GM12801 (cell line): ENCODE data around the gene CLEC2D.

Experiments used
- TF ChIP-seq, protein P1 (sequence below): IDR thresholded peaks from one replicate; pipeline ENCODE4 v1.5.1; 2011; ENCODE audit warnings: control low read depth; ENCODE audit not compliant: insufficient read length; ENCODE audit errors: extremely low read depth

The CLEC2D gene, protein sequence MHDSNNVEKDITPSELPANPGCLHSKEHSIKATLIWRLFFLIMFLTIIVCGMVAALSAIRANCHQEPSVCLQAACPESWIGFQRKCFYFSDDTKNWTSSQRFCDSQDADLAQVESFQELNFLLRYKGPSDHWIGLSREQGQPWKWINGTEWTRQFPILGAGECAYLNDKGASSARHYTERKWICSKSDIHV

DNA sequence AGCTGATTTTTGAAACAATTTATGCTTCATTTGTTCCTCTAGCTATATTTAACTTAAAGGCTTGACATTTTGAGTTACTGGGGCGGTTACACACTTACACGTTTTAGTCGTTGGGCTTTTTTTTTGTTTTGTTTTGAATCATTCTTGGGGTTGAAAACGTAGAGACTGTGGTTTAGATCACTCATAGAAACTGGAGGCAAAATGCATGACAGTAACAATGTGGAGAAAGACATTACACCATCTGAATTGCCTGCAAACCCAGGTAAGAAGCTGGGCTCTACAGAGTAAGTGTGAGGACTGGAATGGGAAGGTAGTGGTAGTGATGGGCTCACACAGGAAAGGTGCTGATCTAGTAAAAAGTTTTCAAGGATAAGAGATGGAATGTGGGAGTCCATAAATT, at the start of gene CLEC2D:
TSS of gene CLEC2D (plus strand) at position 180 of the 400 bp plus-strand sequence. CDS start at position 202, 22 bp downstream.
- TF ChIP-seq, protein P1, sequence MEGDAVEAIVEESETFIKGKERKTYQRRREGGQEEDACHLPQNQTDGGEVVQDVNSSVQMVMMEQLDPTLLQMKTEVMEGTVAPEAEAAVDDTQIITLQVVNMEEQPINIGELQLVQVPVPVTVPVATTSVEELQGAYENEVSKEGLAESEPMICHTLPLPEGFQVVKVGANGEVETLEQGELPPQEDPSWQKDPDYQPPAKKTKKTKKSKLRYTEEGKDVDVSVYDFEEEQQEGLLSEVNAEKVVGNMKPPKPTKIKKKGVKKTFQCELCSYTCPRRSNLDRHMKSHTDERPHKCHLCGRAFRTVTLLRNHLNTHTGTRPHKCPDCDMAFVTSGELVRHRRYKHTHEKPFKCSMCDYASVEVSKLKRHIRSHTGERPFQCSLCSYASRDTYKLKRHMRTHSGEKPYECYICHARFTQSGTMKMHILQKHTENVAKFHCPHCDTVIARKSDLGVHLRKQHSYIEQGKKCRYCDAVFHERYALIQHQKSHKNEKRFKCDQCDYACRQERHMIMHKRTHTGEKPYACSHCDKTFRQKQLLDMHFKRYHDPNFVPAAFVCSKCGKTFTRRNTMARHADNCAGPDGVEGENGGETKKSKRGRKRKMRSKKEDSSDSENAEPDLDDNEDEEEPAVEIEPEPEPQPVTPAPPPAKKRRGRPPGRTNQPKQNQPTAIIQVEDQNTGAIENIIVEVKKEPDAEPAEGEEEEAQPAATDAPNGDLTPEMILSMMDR = no peak

DNA sequence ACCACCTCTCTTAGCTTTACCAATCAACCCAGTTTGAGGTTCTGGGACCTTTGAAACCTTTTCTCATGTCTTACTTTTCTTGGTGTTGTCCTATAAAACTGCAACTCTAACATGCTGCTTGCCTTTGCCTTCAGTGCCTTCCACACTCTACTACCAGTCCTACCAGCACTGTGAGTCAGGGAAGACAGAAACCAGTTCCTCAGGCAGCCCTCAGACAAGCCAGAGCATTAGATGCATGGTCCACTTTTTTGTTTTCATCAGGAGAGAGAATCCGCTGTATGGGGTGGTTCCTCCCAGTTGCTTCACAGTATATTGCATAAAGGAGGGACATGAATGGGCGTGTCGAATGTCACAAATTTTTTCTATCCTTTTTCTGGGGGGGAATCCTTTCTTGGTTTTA, 44.5 kb upstream of the CLEC2D start:
- TF ChIP-seq, protein P1 = no peak

DNA sequence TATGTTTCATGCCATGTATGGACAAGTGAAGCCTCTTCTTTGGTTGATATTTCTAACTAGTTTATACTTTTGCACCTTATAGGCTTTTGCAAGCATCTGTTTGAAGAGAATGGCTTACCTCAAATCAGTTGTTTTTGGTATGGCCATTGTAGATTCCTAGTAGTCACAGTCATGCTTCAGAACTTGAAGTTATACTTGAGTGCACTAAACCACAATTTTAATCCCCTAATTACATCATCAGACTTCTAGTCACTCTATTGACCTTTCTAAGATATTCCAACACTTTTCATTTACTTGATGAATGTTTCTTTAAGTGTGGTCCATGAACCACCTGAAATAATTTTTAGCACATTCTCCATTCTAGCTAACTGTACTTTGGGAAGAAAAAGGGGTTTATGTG, 43.2 kb upstream of the CLEC2D start:
- TF ChIP-seq, protein P1 = no peak

DNA sequence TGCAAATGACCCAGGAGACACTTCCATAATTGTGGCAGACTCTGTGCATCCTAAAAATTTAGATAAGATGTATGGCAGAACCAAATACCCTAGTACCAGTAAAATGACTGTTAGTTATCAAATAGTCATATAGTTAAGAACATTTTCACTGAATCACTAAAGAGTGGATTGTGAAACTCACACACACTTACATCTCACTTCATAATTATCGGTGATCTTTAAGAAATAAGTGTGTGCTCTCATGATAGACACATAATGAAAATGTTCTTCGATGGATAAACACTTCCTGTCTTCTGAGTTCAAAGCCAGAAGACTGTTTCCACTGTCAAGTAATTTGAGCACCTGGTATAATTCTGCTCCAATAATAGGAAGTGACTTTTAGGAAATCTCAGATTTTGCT, 42.7 kb upstream of the CLEC2D start:
- TF ChIP-seq, protein P1 = no peak

DNA sequence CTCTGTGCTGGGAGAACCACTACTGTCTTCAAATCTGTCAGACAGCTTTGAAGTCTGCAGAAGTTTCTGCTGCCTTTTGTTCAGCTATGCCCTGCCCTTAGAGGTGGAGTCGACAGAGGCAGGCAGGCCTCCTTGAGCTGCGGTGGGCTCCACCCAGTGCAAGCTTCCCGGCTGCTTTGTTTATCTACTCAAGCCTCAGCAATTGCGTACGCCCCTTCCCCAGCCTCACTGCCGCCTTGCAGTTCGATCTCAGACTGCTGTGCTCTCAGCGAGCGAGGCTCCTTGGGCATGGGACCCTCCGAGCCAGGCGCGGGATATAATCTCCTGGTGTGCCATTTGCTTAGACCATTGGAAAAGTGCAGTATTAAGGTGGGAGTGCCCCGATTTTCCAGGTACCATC, 36.7 kb upstream of the CLEC2D start:
- TF ChIP-seq, protein P1 = no peak

DNA sequence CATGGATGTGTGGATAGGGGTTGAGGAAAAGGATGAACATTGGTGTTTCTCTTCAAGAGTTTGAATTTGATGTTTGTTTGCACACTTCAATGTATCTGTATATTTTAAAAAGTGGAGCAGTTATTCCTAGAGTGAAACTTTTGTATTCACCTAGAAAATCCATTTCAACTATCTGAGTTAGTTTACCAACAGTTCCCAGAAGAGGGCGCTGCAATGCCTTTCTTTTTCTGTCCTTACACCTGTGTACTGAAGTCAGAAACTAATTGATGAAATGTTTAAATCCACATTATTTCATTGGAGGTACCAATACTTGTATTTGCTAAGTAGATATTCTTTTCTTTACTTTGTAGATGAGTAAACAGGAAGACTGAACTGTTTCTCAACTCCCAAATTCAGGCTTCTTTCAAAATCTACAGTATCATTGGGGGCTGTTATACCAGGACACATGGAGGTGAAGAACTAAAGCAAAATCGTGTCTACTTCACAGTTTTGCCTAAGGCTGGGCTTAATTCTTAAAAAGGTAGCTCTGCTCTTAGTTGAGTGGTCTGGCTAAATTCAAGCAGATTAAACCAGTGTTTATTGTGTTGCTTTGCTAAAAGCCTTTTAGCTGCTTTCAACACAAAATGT, 35.2 kb upstream of the CLEC2D start:
- TF ChIP-seq, protein P1 = no peak

DNA sequence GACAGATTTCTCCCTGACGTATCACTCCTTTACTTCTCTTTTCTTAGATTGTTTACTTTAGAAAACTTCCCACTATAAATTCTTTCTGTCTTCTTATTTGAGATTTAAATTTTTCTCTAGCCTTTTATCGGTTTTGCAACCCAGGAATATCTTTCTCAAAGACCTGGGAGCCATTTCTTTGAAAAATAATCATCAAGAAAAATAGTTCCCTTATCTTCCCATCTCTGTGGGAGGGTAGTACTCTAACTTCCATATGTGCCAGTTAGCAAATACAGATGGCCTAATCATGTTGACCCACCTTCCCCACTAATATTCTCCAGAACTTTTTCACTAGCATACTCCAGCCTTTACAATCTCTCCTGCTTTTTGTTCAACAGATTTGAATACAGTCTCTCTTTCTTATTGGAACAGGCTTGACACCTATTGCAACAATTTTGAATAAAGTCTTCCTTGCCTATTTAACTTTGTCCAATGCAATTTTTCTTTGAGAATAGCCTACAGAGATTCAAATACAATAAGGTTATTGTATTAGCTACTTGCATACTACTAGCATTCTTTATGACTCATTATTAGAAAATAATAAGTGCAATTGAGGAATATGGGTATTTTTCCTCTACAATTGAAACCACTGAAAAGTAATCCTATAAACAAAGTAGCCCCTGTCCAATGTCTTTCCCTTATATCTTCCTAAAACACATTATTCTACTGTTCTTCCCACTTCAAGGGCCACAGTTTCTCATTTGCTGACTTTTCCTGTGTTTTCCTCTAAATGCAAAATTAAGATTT, 34.4 kb upstream of the CLEC2D start:
- TF ChIP-seq, protein P1 = no peak
